ENCODE results near the gene ACOD1. TPM values are rescaled to one million over a fixed set of nuclear protein-coding genes. Genes with fewer than 3 reads are reported as not detected.
"Not testable (repeated sequence)": the region's sequence is repeated elsewhere in the genome, so short reads cannot be mapped to it uniquely, and the experiment has no call there.

Gene ACOD1
- total RNA-seq, 4 donors from 2014 or later, result not detected

DNA sequence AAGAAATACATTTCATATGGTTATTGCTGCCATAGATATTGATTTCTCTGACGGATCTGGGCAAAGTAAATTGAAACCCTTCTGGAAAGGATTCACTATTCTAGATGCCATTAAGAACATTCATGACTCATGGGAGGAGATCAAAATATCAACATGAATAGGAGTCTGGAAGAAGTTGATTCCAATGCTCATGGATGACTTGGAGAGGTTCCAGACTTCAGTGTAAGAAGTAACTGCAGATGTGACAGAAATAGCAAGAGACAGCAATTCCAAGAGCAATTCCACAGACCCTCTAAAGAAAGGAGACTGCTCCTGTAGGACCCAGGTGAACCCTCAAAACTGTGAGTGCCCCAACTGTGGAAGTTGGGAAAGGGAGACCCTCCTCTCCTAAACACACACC, 31.2 kb upstream of the ACOD1 start:
- no peak for DNase-seq (ENCODE audit: low spot score in 2 of 2)
- intact Hi-C loops (cut with DNase I; ENCODE audit: low total_unique reads), result loop anchor here (10.0 kb wide), 1 partner anchor 1042 kb away; no protein-coding TSS in a partner anchor
- WGBS, 2 donors, result 28 to 31% methylated on average over 1 of the region's 1 CpG
- H3K4me3 ChIP-seq (ENCODE audit: low read depth, poor library complexity, severe bottlenecking), result no peak overlapping the region
- TF ChIP-seq, protein P1, sequence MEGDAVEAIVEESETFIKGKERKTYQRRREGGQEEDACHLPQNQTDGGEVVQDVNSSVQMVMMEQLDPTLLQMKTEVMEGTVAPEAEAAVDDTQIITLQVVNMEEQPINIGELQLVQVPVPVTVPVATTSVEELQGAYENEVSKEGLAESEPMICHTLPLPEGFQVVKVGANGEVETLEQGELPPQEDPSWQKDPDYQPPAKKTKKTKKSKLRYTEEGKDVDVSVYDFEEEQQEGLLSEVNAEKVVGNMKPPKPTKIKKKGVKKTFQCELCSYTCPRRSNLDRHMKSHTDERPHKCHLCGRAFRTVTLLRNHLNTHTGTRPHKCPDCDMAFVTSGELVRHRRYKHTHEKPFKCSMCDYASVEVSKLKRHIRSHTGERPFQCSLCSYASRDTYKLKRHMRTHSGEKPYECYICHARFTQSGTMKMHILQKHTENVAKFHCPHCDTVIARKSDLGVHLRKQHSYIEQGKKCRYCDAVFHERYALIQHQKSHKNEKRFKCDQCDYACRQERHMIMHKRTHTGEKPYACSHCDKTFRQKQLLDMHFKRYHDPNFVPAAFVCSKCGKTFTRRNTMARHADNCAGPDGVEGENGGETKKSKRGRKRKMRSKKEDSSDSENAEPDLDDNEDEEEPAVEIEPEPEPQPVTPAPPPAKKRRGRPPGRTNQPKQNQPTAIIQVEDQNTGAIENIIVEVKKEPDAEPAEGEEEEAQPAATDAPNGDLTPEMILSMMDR (IDR thresholded peaks at IDR 0.05), result no peak
- no peak for TF ChIP-seq POLR2A (IDR thresholded peaks at IDR 0.05)

DNA sequence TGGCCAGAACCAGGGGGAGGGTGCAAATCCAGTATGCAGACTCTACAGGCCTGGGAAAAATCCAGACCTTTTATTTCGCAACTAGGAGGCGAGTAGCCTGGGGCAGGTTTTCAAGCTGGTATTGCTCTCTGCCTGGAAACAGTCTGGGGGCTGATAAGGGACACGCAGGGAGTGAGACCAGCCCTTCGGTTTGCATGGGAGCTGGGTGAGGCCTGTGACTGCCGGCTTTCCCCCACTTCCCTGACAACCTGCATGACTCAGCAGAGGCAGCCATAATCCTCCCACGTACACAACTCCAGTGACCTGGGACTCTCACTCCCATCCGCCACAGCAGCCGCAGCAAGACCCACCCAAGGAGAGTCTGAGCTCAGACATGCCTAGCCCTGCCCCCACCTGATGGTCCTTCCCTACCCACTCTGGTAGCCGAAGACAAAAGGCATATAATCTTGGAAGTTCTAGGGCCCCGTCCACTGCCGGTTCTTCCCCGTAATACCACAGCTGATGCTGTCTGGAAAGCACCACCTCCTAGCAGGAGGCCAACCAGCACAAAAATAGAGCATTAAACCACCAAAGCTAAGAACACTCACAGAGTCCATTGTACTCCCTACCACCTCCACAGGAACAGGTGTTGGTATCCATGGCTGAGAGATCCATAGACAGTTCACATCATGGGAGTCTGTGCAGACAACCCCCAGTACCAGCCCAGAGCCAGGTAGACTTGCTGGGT, 30.4 kb upstream of the ACOD1 start:
- intact Hi-C loops (cut with DNase I; ENCODE audit: low total_unique reads), result loop anchor here (10.0 kb wide), 1 partner anchor 1043 kb away; no protein-coding TSS in a partner anchor
- H3K4me3 ChIP-seq (ENCODE audit: low read depth, poor library complexity, severe bottlenecking); DNase-seq (ENCODE audit: low spot score in 2 of 2): not testable (repeated sequence)
- 59 to 60% methylated on average over 12 of the region's 12 CpGs for WGBS, 2 donors

DNA sequence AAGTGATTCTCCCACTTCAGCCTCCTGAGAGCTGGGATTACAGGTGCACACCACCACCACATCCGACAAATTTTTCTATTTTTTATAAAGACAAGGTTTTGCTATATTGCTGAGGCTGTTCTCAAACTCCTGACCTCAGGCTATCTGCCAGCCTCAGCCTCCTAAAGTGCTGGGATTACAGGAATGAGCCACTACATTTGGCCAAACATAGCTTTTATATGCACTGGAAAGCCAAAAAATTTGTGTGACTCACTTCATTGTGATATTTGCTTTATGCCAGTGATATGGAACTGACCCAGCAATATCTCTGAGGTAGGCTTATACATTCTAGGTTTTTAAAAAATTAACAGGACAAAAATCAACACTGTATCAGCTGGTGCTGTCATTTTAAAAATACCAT, 26.8 kb upstream of the ACOD1 start:
- intact Hi-C loops (cut with DNase I; ENCODE audit: low total_unique reads), result no loop called here
- WGBS, 2 donors, result 56 to 91% methylated on average over 1 of the region's 1 CpG
- DNase-seq (ENCODE audit: low spot score in 2 of 2), result no peak
- TF ChIP-seq, protein P1 (IDR thresholded peaks at IDR 0.05), result no peak
- H3K4me3 ChIP-seq (ENCODE audit: low read depth, poor library complexity, severe bottlenecking), result no peak overlapping the region

DNA sequence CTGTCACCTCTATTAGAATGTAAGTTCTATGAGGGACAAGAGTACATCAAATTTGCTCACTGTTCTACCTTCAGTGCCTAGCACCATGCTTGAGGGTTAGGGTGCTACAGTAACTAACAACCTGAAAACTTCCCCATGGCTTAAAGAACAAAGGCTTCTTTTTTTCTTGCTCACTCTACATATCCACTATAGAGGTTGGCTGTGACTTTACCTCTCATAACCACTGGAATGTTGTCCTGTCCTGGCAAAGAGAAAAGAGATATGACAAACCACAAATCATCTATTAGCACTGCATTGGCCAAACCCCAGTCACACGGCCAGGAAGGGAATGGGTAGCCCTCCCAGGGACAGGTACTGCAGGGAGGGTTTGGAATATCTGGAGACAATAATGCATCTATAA, 23.2 kb upstream of the ACOD1 start:
- no peak overlapping the region for H3K4me3 ChIP-seq (ENCODE audit: low read depth, poor library complexity, severe bottlenecking)
- DNase-seq (ENCODE audit: low spot score in 2 of 2), result no peak
- 65 to 71% methylated on average over 1 of the region's 1 CpG for WGBS, 2 donors
- TF ChIP-seq POLR2A (IDR thresholded peaks at IDR 0.05), result no peak
- TF ChIP-seq, protein P1 (IDR thresholded peaks at IDR 0.05), result no peak
- intact Hi-C loops (cut with DNase I; ENCODE audit: low total_unique reads), result no loop called here

DNA sequence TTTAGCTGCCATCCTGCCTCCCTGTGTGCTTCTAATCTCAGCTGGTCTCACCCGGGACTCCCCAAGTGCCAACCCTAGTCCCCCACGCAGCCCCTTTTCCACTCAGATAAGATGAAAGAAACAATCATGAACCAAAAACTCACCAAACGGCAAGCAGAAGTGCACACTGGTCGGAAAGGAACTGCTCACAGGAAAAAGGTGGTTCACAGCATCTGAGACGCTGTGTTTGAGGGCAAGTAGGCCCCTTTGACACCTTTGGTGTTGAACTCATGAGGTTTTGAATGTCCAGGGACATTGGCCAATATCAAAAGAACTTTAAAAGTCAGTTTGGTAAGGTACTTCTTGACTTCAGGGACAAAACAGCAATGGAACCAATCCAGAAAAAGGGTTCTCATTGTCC, 20.4 kb upstream of the ACOD1 start:
- no peak for DNase-seq (ENCODE audit: low spot score in 2 of 2)
- intact Hi-C loops (cut with DNase I; ENCODE audit: low total_unique reads), result no loop called here
- no peak overlapping the region for H3K4me3 ChIP-seq (ENCODE audit: low read depth, poor library complexity, severe bottlenecking)
- TF ChIP-seq POLR2A (IDR thresholded peaks at IDR 0.05), result no peak
- TF ChIP-seq, protein P1 (IDR thresholded peaks at IDR 0.05), result no peak
- 88 to 95% methylated on average over 5 of the region's 5 CpGs for WGBS, 2 donors

DNA sequence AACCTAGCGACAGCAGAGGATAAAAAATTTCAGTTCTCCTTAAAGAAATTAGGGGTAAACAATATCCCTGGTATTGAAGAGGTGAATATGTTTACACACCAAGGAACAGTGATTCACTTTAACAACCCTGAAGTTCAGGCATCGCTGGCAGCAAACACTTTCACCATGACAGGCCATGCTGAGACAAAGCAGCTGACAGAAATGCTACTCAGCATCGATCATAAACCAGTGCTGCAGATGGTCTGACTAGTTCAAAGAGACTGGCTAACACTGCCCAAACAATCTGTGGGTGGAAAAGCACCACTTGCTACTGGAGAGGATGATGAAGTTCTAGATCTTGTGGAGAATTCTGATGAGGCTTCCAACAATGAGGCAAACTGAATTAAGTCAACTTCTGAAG, 19.9 kb upstream of the ACOD1 start:
- intact Hi-C loops (cut with DNase I; ENCODE audit: low total_unique reads), result no loop called here
- DNase-seq (ENCODE audit: low spot score in 2 of 2), result no peak
- WGBS, 2 donors, result 86 to 94% methylated on average over 3 of the region's 3 CpGs
- H3K4me3 ChIP-seq (ENCODE audit: low read depth, poor library complexity, severe bottlenecking), result no peak overlapping the region
- no peak for TF ChIP-seq POLR2A (IDR thresholded peaks at IDR 0.05)
- TF ChIP-seq, protein P1 (IDR thresholded peaks at IDR 0.05), result no peak
